H1 (cell line): ENCODE results near the gene OR6F1.
"Not testable (repeated sequence)": the region's sequence is repeated elsewhere in the genome, so short reads cannot be mapped to it uniquely, and the experiment has no call there.

Experiments used
- BRCA1 ChIP-seq: IDR thresholded peaks from 2 replicates; pipeline ENCODE4 v1.6.1; 2012; ENCODE audit warnings: low read depth, low read length, improper control_type of control experiment
- GABPA ChIP-seq: IDR thresholded peaks from 2 replicates; pipeline ENCODE4 v1.6.1; 2011; ENCODE audit warnings: mild to moderate bottlenecking, low read length, moderate library complexity, borderline replicate concordance; ENCODE audit not compliant: insufficient read depth
- HDAC6 ChIP-seq: IDR thresholded peaks from one replicate; pipeline ENCODE4 v1.7.1; 2012; ENCODE audit warnings: low read depth, mild to moderate bottlenecking, inconsistent platforms, low read length, moderate library complexity
- RFX5 ChIP-seq: IDR thresholded peaks from 2 replicates; pipeline ENCODE4 v1.6.1; 2011; ENCODE audit warnings: low read depth, low read length, improper control_type of control experiment, borderline replicate concordance
- SP2 ChIP-seq: IDR thresholded peaks from 2 replicates; pipeline ENCODE4 v1.6.1; 2012; ENCODE audit warnings: mild to moderate bottlenecking, low read length, inconsistent platforms
- TAF1 ChIP-seq: IDR thresholded peaks from 2 replicates; pipeline ENCODE4 v1.6.1; 2011; ENCODE audit warnings: mild to moderate bottlenecking, low read depth, low read length
- TF ChIP-seq, protein P1 (sequence below), 3 experiments: IDR thresholded peaks; 1 replicate in 2 of 3; 2 replicates in 1 of 3; pipeline versions ENCODE4 v1.5.1 to v1.6.1; 2011; ENCODE audit warnings: low read length in 3 of 3, mild to moderate bottlenecking in 3 of 3, inconsistent platforms in 2 of 3, low read depth in 1 of 3, moderate library complexity in 1 of 3; ENCODE audit not compliant: insufficient read depth in 1 of 3; ENCODE audit errors: control extremely low read depth in 1 of 3

DNA sequence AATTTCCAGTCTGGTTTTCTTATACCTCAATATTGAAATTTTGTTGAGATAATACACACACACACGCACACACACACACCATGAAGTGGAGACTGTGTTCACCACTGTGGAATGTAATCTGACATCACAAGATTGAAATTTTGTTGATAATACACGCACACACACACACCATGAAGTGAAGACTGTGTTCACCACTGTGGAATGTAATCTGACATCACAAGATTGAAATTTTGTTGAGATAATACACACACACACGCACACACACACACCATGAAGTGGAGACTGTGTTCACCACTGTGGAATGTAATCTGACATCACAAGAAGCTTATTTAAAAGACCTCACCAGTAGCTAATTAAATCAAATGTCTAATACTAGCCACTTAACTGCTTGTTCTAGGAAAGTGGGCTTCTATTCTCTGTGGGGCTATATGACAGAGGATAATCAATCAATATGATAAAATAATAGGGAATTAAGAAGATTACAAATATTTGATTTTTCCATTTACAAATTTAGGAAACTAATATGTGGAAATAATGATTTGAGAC is 25.8 kb upstream of the OR6F1 start:
- TF ChIP-seq HDAC6, SP2, BRCA1, TAF1, GABPA, RFX5: not testable (repeated sequence)
- TF ChIP-seq, protein P1, sequence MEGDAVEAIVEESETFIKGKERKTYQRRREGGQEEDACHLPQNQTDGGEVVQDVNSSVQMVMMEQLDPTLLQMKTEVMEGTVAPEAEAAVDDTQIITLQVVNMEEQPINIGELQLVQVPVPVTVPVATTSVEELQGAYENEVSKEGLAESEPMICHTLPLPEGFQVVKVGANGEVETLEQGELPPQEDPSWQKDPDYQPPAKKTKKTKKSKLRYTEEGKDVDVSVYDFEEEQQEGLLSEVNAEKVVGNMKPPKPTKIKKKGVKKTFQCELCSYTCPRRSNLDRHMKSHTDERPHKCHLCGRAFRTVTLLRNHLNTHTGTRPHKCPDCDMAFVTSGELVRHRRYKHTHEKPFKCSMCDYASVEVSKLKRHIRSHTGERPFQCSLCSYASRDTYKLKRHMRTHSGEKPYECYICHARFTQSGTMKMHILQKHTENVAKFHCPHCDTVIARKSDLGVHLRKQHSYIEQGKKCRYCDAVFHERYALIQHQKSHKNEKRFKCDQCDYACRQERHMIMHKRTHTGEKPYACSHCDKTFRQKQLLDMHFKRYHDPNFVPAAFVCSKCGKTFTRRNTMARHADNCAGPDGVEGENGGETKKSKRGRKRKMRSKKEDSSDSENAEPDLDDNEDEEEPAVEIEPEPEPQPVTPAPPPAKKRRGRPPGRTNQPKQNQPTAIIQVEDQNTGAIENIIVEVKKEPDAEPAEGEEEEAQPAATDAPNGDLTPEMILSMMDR (IDR thresholded peaks at IDR 0.05; ENCODE audit: control extremely low read depth in 1 of 3, insufficient read depth in 1 of 3, low read depth in 1 of 3, low read length in 3 of 3): not testable (repeated sequence)
